Glutamatergic neuron (in vitro differentiated cells): ENCODE measurements around the gene ZNF212. TPM values are rescaled to one million over a fixed set of nuclear protein-coding genes. Genes with fewer than 3 reads are reported as not detected.
A peak's percentile ranks its signal among the peaks of the same experiment; 100 is the strongest.
"Not testable (repeated sequence)": the region's sequence is repeated elsewhere in the genome, so short reads cannot be mapped to it uniquely, and the experiment has no call there.

Experiments used
- DNase-seq: peaks from one replicate; pipeline ENCODE4 v3.0.0; 2022
- H3K27ac Mint-ChIP-seq: one replicate; pipeline ENCODE4 v1.8.0; 2020; ENCODE audit warnings: mild to moderate bottlenecking, mixed read lengths, inconsistent platforms; ENCODE audit not compliant: unreplicated experiment
- H3K27me3 Mint-ChIP-seq: one replicate; pipeline ENCODE4 v1.8.0; 2020; ENCODE audit warnings: mild to moderate bottlenecking, moderate library complexity, mixed read lengths, inconsistent platforms; ENCODE audit not compliant: unreplicated experiment
- H3K36me3 Mint-ChIP-seq: one replicate; pipeline ENCODE4 v1.8.0; 2020; ENCODE audit warnings: mild to moderate bottlenecking, mixed read lengths, inconsistent platforms; ENCODE audit not compliant: unreplicated experiment
- H3K4me1 Mint-ChIP-seq: one replicate; pipeline ENCODE4 v1.8.0; 2020; ENCODE audit warnings: mild to moderate bottlenecking, low read depth, mixed read lengths, inconsistent platforms; ENCODE audit not compliant: unreplicated experiment
- H3K4me3 Mint-ChIP-seq: one replicate; pipeline ENCODE4 v1.8.0; 2020; ENCODE audit warnings: mild to moderate bottlenecking, mixed read lengths, inconsistent platforms; ENCODE audit not compliant: unreplicated experiment
- H3K9me3 Mint-ChIP-seq: one replicate; pipeline ENCODE4 v1.8.0; 2020; ENCODE audit warnings: mild to moderate bottlenecking, moderate library complexity, mixed read lengths, inconsistent platforms; ENCODE audit not compliant: unreplicated experiment
- CTCF ChIP-seq: fragments of 200-600 bp; sonication (generic); IDR thresholded peaks from one replicate; pipeline ENCODE4 v1.5.0; 2021; ENCODE audit not compliant: partially characterized antibody, unreplicated experiment
- total RNA-seq: library from RNA; stranded (reverse); fragmentation: NEBNext Ultra II Directional; extraction: Animal tissue kit (Norgen Biotek cat#: 25700); gene quantifications from one replicate; pipeline ENCODE4 v1.2.1, GENCODE V29; 2021; ENCODE audit not compliant: unreplicated experiment

The ZNF212 gene
- total RNA-seq, 1 donor from 2014 or later = 13.2 TPM

- Mint-ChIP-seq H3K36me3 (peaks cover 11% of the 10 kb centered on the region), H3K27ac (no peak overlapping the region), H3K27me3 (peaks cover 8% of the 10 kb centered on the region), H3K4me3 (no peak overlapping the region), H3K4me1 (no peaks in the 10 kb centered on the region), H3K9me3 (peaks cover 7% of the 10 kb centered on the region)
- DNase-seq = no peak
- no peak for TF ChIP-seq CTCF
These were observed 14.3 kb upstream of the ZNF212 start for GRCh38 chr7:149225106-149225505.

- no peak for DNase-seq
- TF ChIP-seq CTCF = no peak
- Mint-ChIP-seq H3K27ac (no peak overlapping the region), H3K4me1 (no peaks in the 10 kb centered on the region), H3K9me3 (peaks cover 7% of the 10 kb centered on the region), H3K27me3 (peaks cover 8% of the 10 kb centered on the region), H3K36me3 (peaks cover 11% of the 10 kb centered on the region), H3K4me3 (no peak overlapping the region)
These were observed 13.8 kb upstream of the ZNF212 start for GRCh38 chr7:149225656-149226055.

DNA sequence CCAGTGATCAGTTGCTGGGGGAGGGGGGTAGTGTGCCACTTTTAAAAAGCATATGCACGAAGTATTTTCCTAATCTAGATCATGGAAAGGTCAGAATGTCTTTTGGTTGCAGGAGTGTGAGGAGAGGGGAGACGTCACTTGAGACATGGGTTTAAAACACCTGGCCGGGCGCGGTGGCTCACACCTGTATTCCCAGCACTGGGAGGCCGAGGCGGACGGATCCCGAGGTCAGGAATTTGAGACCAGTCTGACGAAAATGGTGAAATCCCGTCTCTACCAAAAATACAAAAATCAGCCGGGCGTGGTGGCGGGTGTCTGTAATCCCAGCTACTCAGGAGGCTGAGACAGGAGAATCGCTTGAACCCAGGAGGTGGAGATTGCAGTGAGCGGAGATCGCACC is 13.1 kb upstream of the ZNF212 start:
- peak overlapping the region; percentile 28 for H3K27ac Mint-ChIP-seq
- H3K27me3 Mint-ChIP-seq, H3K4me3 Mint-ChIP-seq, H3K4me1 Mint-ChIP-seq, H3K9me3 Mint-ChIP-seq, DNase-seq: not testable (repeated sequence)
- H3K36me3 Mint-ChIP-seq = peaks cover 11% of the 10 kb centered on the region

DNA sequence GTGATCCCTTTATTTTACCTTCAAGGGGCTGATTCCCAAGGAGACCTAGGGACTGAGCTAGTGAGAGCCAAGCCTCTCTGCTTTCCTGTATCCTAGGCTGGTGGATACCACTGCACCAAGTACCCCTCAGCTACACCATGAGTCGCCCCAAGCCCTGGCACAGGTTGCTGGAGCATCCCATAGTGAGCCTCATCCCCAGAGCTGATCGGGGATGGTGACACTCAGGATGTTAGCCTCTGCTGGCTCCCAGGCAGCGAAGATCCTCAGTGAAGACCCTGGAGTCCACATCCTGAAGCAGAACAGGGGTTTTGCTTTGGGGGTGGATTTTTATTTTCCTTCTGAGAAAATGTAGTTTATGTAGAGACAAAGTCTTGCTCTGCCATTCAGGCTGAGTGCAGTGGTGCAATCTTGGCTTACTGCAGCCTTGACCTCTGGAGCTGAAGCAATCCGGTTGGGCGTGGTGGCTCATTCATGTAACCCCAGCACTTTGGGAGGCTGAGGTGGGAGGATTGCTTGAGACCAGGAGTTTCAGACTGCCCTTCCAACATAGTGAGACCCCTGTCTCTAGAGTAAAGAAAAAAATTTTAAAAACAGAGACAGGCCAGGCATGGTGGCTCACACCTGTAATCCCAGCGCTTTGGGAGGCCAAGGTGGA is 12.5 kb upstream of the ZNF212 start:
- no peak overlapping the region for H3K4me3 Mint-ChIP-seq
- peaks cover 7% of the 10 kb centered on the region for H3K9me3 Mint-ChIP-seq
- H3K36me3 Mint-ChIP-seq = peaks cover 11% of the 10 kb centered on the region
- TF ChIP-seq CTCF = no peak
- no peaks in the 10 kb centered on the region for H3K4me1 Mint-ChIP-seq
- peaks cover 8% of the 10 kb centered on the region for H3K27me3 Mint-ChIP-seq
- DNase-seq = no peak
- no peak overlapping the region for H3K27ac Mint-ChIP-seq

DNA sequence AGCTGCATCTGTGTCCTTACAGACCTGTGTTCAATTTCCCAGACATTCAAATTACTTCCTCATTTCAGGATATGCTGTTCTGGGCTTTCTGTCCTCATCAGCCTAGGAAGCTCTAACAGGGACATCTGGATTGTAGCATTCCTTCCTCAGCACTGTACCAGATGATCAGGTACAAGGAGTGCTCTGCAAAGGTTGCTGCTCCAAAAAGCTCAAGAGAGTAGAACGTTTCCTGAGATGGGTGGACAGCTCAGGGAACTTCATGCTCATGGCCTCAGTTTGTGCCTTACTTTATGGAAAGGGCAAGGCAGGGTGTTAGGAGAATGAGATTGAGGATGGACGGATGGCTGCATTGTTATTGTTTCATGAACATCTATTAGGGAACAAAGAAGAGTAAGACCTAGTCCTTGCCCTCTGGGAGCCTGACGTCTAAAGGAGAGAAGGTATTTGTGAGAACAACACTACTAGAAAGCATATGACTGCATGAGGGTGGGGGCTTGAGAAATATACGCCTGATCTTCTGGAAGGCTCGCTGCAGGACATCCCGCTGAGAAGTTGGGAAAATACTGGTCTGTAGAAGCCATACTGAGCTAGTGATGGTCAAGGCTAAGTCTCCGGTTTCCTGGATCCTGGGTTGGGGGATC is 10.5 kb upstream of the ZNF212 start:
- TF ChIP-seq CTCF = no peak
- Mint-ChIP-seq H3K4me1 (no peaks in the 10 kb centered on the region), H3K4me3 (peak overlapping the region; percentile 52), H3K9me3 (peaks cover 9% of the 10 kb centered on the region), H3K27me3 (peaks cover 8% of the 10 kb centered on the region), H3K36me3 (peaks cover 11% of the 10 kb centered on the region), H3K27ac (no peak overlapping the region)
- no peak for DNase-seq
